Left ventricle myocardium inferior (tissue), 1 donor: ENCODE measurements around the gene SUSD4. TPM values are rescaled to one million over a fixed set of nuclear protein-coding genes. Genes with fewer than 3 reads are reported as not detected.

ENCODE experiments used
- DNase-seq: peaks from one replicate; pipeline ENCODE4 v3.0.0-alpha.2; 2020
- H3K27ac ChIP-seq: fragments of 200-600 bp; replicated peaks from 2 replicates; pipeline ENCODE4 v1.8.0; 2021
- H3K27me3 ChIP-seq: fragments of 200-600 bp; 2 replicates; pipeline ENCODE4 v1.8.0; 2021; ENCODE audit warnings: low read depth
- H3K36me3 ChIP-seq: fragments of 200-600 bp; 2 replicates; pipeline ENCODE4 v1.8.0; 2021
- H3K4me1 ChIP-seq: fragments of 200-600 bp; 2 replicates; pipeline ENCODE4 v1.8.0; 2021
- H3K4me3 ChIP-seq: fragments of 200-600 bp; 2 replicates; pipeline ENCODE4 v1.8.0; 2021; ENCODE audit warnings: mild to moderate bottlenecking, moderate library complexity
- H3K9me3 ChIP-seq: fragments of 200-600 bp; replicated peaks from 2 replicates; pipeline ENCODE4 v1.8.0; 2021
- CTCF ChIP-seq: fragments of 200-600 bp; IDR thresholded peaks from 2 replicates; pipeline ENCODE4 v1.8.0; 2021; ENCODE audit warnings: antibody characterized with exemption, mild to moderate bottlenecking, borderline replicate concordance
- intact Hi-C: fragments of 100-400 bp; cut with micrococcal nuclease; formaldehyde crosslinking; loops from one replicate; pipeline ENCODE4 v1.11.0; 2022
- total RNA-seq: library from RNA; stranded (reverse); fragmentation: NEBNext Ultra II Directional; extraction: Animal tissue kit (Norgen Biotek cat#: 25700); gene quantifications from one replicate; pipeline ENCODE4 v1.2.1, GENCODE V29; 2021
- donor health status: DM: no; HTN: yes; CAD: no; lungs with severe emphysema.

Gene SUSD4
- total RNA-seq, 1 donor from 2014 or later, result 2.5 TPM

GRCh38 chr1:223201967-223202366 lies 162.0 kb downstream of the SUSD4 start:
- no peaks in the 10 kb centered on the region for H3K36me3 ChIP-seq
- DNase-seq, result no peak
- peaks cover 17% of the 10 kb centered on the region for H3K27me3 ChIP-seq
- H3K4me3 ChIP-seq, result no peak overlapping the region
- intact Hi-C loops, result no loop called here
- peaks cover under 1% of the 10 kb centered on the region for H3K4me1 ChIP-seq
- no peak overlapping the region for H3K27ac ChIP-seq
- no peaks in the 10 kb centered on the region for H3K9me3 ChIP-seq
- no peak for TF ChIP-seq CTCF

- Histone ChIP-seq H3K27me3 (peaks cover 17% of the 10 kb centered on the region), H3K27ac (no peak overlapping the region), H3K4me3 (no peak overlapping the region), H3K36me3 (no peaks in the 10 kb centered on the region), H3K9me3 (no peaks in the 10 kb centered on the region), H3K4me1 (no peaks in the 10 kb centered on the region)
- intact Hi-C loops, result no loop called here
- no peak for TF ChIP-seq CTCF
- no peak for DNase-seq
Observed at GRCh38 chr1:223200903-223201302, 163.1 kb downstream of the SUSD4 start.

- Histone ChIP-seq H3K9me3 (no peaks in the 10 kb centered on the region), H3K4me1 (no peaks in the 10 kb centered on the region), H3K36me3 (no peaks in the 10 kb centered on the region), H3K4me3 (no peak overlapping the region), H3K27me3 (peaks cover 17% of the 10 kb centered on the region), H3K27ac (no peak overlapping the region)
- TF ChIP-seq CTCF, result no peak
- intact Hi-C loops, result no loop called here
- no peak for DNase-seq
Observed at GRCh38 chr1:223199094-223199647, 164.8 kb downstream of the SUSD4 start.

GRCh38 chr1:223198628-223198965 lies 165.4 kb downstream of the SUSD4 start:
- Histone ChIP-seq H3K36me3 (no peaks in the 10 kb centered on the region), H3K9me3 (no peaks in the 10 kb centered on the region), H3K4me1 (no peaks in the 10 kb centered on the region), H3K4me3 (no peak overlapping the region), H3K27ac (no peak overlapping the region), H3K27me3 (peaks cover 17% of the 10 kb centered on the region)
- TF ChIP-seq CTCF, result no peak
- DNase-seq, result no peak
- intact Hi-C loops, result no loop called here

GRCh38 chr1:223197923-223198627 lies 165.9 kb downstream of the SUSD4 start:
- intact Hi-C loops, result no loop called here

More at GRCh38 chr1:223197923-223198627, 165.9 kb downstream of the SUSD4 start:
- Histone ChIP-seq H3K36me3 (no peaks in the 10 kb centered on the region), H3K9me3 (no peaks in the 10 kb centered on the region), H3K4me3 (no peak overlapping the region), H3K27ac (no peak overlapping the region), H3K27me3 (peaks cover 17% of the 10 kb centered on the region), H3K4me1 (no peaks in the 10 kb centered on the region)
- DNase-seq, result no peak
- TF ChIP-seq CTCF, result no peak
